HG03066 (cell line): ENCODE data around the gene CFAP210.

Source experiments
- ATAC-seq: cut with Tn5 transposase; IDR thresholded peaks from one replicate; pipeline ENCODE4 v1.9.1; 2021; ENCODE audit warnings: low read depth; ENCODE audit not compliant: unreplicated experiment

CFAP210 gene, protein sequence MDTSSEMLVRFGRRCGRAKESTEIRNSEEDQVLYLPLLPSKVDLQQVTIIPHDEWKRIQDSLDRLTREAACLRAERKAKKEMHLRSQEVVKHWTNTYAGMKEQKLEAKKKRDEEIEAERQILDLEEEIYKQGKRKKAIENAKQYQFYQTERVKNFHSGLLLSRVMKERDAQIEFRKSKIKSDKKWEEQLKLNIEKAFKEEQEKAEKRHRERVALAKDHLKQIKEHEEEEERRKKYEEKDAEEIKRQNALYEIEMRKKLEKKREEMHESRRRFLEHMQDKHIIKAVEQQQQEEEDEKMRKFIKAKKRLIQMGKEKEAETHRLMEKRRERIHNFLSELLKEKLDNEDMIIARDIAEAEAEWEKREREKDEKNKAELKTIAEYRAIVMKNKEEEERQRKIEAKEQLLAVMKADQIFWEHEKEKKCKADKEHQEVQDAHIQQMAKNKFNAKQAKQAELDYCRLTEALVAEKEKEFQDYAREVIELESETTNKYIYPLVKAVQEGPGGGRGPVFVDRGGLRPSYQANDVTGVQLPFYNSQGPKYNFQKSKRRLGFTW

DNA sequence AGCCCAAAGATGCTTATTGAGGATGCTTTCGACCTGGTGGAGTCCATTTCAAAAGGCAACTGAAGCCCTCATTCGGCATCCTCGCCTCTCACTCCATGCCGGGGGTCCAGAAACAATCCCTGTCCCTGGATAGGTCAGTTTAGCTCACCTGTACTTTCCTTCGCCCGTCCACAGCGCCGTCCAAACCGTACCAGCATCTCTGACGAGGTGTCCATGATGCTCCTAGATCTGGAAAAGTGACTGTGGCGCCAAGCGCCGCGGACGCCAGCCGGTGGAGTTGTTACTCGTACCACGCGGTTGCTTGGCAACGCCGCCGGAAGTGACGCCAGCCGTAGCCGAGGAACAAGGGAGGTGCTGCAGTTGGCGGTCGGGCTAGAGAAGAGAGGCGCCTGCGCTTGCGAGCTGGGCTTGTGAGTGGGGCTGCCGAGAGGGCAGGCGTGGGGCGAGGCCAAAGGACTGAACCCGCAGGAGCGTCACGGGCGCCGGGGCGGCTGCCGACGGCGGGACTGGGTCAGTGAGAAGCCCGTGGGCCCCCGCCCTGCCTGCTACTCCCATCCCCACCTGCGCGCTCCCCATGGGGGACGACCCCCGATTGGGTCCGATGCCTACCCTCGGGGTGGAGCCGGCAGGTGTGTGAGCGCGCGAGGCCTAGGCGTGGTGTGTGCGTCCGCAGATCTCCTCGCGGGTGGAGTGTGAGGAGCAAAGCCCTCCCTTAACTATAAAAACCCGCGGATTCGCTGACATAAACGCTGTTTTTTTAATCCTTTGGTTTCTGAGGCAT lies at the start of gene CFAP210, which contains the start of gene PHOSPHO2:
Gene CFAP210 (minus strand): TSS at position 293 of the 781 bp plus-strand sequence. CDS start 78 bp downstream, at position 215.
Gene PHOSPHO2 (plus strand): TSS at position 357 of the 781 bp plus-strand sequence. CDS start 6,503 bp downstream, outside the sequence.
- ATAC-seq = peak; percentile 99

DNA sequence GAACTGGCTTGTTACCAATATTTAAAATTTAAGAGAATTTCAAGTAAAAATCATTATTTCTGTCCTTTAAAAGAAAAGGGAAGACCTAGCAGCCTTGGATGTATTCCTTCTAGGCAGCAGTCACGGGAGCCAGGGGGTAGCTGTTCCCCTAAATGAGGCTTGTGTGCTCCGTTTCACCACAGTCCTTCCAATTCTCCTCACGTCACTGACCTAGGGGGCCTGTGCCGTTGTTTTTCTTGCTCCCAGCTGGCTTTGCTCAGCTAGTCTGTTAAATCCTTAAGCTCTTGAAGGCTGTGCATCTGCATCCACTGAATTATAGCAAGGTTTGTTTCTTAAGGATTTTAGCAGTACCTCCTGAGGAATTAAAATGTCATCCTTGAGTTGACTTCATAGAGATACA lies 49.3 kb upstream of the CFAP210 start:
- ATAC-seq = no peak

- no peak for ATAC-seq
These were observed 45.1 kb upstream of the CFAP210 start for GRCh38 chr2:169739351-169739750.

DNA sequence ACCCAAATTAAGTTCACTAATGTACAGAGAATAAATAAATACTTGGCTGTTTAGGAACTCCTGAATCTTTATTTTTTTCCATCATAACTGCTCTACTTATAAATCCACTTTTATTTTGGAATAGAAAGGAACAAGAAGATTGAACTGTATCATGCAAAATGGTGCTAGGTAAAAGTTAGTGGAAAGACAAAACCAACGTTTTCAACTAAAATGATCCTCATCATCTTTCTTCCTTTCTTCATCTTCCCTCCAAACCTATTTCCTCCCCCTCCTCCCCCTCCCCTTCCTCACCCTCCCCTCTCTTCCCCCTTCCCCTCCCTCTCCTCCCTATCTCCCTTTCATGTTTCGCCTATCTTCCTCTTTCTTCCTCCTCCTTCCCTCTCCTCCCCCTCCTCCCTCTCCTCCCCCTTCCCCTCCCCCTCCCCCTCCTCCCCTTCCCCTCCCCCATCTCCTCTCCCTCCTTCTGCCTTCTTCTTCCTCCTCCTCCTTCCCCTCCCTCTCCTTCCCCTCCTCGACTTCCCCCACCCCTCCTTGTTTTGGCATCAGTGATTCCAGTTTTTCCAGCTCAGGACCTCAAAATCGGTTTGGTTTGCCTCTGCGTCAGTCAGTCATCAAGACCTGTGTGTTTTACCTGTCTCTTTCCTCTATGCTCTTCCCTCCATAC lies 44.5 kb upstream of the CFAP210 start:
- no peak for ATAC-seq

DNA sequence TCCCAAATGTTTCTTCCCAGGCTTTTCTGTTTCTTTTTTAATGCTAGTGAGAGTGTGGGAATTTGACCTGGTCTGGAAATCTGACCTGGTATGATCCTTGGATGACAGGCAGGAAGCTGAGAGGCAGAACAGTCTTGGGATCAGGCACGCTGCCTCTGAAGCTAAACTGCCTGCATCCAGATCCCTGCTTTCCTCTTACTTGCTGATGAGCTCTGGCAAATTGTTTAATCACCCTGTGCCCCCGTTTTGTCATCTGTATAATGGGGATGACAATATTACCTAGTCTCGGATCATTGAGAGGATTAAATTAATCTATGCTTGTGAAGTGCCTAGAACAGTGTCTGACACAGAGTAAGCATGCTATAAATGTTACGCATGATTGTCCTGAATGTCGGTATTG lies 42.7 kb upstream of the CFAP210 start:
- no peak for ATAC-seq

DNA sequence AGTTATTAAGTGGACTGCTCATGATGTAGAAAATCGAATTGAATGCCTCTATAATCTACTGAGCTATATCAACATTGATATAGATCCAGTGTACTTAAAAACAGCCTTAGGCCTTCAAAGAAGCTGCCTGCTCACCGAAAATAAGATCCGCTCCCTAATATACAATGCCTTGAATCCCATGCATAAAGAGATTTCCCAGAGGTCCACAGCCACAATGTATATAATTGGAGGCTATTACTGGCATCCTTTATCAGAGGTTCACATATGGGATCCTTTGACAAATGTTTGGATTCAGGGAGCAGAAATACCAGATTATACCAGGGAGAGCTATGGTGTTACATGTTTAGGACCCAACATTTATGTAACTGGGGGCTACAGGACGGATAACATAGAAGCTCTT lies 41.4 kb upstream of the CFAP210 start:
- ATAC-seq = no peak

DNA sequence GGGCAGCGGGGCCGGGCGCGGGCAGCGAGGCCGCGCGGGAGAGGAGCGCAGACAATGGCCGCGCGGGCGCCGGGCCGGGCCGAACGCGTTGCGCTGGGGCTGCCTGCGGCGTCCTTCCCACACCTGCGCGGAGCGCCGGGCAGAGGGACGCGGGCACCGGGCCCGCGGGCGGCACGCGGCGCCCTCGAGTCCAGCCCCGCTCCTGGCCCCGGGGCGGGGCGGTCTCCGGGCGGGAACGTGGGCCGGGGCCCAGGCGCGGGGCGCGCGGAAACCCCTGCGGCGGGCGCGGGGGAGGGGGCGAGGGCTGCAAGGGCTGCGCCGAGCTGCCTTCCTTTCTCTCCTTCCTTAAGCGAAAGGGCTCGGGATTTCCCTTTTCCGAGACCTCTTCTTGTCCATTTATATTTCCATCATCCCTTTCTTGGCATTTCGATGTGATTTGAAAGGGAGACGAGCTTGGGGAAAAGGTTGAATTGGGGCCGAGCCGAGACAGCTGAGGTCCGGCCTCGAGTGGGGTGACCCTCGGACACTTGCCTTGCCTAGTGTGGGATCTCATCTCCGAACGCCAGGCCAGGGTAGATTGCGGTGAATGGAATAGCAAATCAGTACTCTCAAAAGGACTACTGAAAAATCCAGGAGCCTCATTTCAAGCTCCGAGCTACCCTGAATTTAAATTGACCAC lies 40.1 kb upstream of the CFAP210 start:
- peak; percentile 31 for ATAC-seq

- ATAC-seq = peak; percentile 4
These were observed 38.6 kb upstream of the CFAP210 start for GRCh38 chr2:169732583-169733358.

- no peak for ATAC-seq
These were observed 37.9 kb upstream of the CFAP210 start for GRCh38 chr2:169732075-169732474.

- ATAC-seq = no peak
These were observed 35.0 kb upstream of the CFAP210 start for GRCh38 chr2:169729274-169729605.

DNA sequence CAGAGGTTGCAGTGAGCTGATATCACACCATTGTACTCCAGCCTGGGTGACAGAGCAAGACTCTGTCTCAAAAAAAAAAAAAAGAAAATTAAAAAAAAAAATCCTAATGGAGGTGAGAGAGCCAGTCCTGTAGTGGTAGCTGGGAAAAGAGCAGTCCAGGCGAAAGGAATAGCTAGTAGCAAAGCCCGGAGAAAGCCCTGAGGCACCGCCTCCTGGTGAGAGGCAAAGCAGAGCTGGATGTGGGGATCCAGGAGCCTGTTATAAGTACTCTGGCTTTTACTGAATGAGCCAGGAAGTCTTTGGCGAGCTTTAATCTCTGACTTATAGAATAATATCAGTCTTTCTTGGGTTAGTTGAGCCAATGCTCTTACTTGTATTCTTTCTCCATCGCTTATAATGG lies 32.9 kb upstream of the CFAP210 start:
- ATAC-seq = no peak

DNA sequence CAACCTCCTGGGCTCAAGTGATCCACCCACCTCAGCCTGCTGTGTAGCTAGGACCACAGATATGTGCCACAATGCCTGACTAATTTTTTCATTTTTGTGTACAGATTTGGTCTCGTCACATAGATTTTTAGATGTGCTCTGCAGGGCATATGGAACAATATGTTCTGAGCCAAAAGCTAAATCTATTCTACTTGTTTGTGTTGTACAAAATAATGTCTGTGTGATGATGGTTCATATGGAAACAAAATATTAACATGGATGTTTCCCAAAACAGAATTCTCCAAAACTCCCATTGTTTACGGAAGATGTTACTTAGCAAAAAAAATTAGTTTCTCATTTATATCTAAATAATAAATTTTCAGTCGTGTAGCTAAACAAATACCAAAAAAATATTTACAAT lies 26.8 kb upstream of the CFAP210 start:
- ATAC-seq = no peak

GRCh38 chr2:169718930-169719504 lies 24.8 kb upstream of the CFAP210 start:
- no peak for ATAC-seq

DNA sequence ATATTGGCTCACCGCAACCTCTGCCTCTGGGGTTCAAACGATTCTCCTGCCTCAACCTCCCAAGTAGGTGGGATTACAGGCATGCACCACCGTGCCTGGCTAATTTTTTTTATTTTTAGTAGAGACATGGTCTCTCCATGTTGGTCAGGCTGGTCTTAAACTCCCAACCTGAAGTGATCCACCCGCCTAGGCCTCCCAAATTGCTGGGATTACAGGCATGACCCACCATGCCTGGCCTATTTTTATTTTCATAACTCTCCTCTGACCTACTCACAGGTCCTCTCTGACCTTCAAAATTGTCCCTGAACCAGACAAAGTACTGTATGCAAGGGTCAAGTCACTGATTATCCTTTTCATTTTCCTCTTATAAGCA lies 23.5 kb upstream of the CFAP210 start:
- no peak for ATAC-seq

DNA sequence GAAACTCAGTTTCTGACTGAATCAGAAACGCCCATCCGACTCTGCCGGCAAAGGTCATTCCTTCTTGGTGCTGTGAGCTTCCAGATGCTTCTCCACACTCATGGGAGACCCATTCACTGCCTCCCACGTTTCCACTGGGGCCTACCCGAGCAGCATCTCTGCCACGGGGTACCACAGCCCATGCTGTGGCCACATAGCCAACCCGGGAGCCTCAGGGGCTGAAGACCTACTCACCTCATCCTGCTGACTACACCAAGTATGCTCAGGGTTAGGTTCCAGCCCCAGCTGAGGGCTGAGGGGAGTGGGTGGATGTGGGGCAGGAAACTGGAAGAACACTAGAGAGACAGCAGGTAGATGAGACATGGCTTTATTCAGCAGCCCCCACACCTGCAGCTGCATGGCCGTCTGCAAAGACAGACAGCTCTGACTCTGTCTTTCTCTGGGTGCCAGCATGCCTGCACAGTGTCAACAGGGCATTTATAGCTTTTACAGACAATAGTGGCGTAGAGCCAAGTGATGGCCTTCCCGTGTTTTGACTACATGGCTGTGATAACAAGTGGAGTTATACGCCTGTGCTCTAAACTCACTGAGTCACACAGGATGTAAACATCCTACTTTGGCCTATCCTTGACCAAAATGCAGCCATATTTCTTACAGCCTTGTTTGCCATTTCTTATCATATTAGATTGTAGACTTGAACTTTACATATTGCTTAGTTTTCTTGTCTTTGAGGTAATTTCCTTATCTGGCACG lies 22.9 kb upstream of the CFAP210 start:
- ATAC-seq = no peak

GRCh38 chr2:169716238-169716886 lies 22.2 kb upstream of the CFAP210 start:
- no peak for ATAC-seq

GRCh38 chr2:169715379-169716237 lies 21.4 kb upstream of the CFAP210 start:
- ATAC-seq = no peak
